GM12874 (cell line): ENCODE data around the gene CRYL1.

Source experiments
- TF ChIP-seq, protein P1 (sequence below): IDR thresholded peaks from 2 replicates; pipeline ENCODE4 v1.5.1; 2011; ENCODE audit warnings: low read depth, mild to moderate bottlenecking, control low read depth, low read length, moderate library complexity; ENCODE audit not compliant: insufficient read depth

CRYL1 gene

DNA sequence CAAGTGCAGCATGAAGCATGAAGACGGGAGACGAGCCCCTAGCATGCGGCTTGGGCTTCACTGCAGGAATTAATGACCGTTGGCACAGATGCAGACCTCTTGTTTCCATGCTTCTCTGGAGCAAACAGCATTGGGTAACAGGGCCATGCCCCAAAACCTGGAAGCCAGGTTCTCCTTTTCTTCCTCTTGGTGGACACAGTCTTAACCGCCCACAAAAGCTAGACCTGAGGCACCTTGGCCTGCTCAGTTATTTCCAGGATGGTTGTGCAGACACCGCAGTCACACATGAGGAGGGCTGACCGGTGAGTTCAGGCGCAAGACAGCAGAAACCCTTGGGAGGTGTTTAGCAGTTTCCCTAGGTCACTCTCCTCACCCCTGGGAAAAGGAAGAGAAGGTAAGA is 159.6 kb downstream of the CRYL1 start:
- TF ChIP-seq, protein P1, sequence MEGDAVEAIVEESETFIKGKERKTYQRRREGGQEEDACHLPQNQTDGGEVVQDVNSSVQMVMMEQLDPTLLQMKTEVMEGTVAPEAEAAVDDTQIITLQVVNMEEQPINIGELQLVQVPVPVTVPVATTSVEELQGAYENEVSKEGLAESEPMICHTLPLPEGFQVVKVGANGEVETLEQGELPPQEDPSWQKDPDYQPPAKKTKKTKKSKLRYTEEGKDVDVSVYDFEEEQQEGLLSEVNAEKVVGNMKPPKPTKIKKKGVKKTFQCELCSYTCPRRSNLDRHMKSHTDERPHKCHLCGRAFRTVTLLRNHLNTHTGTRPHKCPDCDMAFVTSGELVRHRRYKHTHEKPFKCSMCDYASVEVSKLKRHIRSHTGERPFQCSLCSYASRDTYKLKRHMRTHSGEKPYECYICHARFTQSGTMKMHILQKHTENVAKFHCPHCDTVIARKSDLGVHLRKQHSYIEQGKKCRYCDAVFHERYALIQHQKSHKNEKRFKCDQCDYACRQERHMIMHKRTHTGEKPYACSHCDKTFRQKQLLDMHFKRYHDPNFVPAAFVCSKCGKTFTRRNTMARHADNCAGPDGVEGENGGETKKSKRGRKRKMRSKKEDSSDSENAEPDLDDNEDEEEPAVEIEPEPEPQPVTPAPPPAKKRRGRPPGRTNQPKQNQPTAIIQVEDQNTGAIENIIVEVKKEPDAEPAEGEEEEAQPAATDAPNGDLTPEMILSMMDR, result no peak

DNA sequence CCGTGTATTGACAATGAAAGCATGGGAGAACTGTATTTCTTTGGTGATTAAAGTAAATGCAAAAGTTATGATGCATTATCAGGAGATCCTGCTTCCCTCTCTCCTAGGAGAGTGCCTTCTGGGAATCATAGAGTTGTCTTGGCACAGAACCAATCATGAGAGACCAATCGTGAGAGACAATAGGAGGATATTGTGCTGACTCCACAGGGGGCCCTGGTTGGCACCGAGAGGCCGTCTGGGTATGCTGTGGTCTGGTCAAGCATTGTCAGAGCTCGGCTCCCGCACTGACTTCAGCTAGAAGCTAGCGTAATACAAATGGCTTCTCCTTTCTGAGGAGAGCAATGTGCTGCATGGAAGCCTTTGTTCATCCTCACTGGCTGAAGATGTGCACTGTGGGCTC is 162.1 kb downstream of the CRYL1 start:
- TF ChIP-seq, protein P1, result no peak

DNA sequence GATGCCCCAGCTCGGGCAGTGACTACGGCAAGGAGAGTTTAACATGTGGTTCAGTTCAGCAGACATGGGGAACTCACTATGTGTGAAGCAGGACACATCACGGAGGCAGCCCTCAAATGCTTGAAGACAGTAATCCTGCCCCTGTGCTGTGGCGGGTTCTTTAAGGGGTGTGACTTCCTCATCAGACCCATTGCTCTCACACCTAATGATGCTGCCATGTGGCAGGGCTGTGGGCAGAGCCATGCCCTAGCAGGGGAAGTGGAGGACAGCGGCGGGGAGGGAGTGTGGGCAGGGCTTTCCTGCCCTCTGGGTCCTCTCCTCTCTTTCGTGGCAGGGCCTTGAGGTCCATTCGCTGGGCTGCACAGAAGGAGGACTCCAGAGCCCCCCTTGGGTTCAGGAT is 162.5 kb downstream of the CRYL1 start:
- TF ChIP-seq, protein P1, result no peak

DNA sequence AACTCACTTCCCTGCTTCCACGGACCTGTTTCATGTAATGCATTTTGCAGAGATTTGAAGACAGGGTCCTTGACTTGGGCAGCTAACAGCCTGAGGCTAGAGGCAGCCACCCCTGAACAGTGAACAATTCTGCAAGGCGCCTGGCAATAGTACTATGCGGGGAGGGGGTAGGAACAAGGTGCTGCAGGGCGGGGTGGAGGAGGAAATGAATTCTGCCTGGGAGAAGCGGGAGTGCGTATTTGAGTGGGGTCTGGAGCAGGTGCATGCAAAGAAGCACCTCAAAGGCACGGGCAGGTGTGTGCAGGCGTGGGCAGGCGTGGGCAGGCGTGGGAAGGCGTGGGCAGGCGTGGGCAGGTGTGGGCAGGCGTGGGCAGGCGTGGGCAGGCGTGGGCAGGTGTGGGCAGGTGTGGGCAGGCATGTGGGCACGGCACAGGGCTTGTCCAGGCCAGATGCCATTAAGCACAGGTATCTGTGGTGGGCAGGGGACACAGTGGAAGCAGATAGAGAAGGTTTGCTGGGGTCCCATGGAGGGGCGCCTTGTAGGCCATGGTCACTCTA is 163.1 kb downstream of the CRYL1 start:
- TF ChIP-seq, protein P1, result no peak

DNA sequence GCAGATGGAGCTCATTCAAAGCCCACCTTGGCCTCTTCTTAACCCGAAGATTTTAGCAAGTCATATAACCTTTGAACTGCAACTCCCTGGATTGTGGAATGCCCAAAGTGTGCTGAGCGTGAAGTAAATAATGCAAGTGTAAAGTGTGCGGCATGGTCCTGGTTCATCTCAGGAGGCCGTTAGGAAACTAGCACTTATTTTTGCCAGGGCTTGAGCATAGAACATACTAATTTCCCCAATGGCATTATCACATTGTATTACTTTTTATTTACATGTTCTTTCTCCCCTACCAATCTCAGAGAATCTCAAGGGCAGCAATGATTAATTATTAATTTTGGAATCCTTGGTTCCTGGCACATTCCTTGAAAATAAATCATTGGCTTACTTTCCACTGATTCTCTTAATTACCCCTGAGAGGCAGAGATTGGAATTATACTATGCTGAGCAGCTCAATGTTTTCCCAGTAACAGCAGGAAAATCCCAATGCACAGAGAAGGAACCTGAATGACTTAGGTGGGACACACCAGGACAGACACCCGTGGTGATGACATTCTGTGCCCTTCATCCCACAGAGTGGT is 164.7 kb downstream of the CRYL1 start:
- TF ChIP-seq, protein P1, result no peak

DNA sequence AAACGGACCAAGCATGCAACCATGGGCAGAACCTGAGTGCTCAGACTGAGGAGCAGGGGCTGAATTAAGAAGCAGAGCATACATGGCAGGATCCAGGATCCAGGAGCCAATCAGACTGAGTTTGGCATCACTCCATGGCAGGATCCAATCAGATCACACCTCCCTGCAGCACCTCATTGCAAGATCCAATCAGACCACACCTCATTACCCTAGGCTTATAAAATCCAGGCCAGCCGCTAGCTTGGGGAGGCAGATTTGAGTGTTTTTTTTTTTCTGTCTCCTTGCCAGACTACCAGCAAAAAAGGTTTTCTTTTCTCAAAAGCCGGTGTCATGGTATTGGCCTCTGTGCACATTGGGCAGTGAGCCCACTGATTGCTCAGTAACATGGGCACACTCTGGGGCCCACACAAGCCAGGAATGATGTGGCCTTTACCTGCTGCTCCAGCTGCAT is 165.6 kb downstream of the CRYL1 start:
- TF ChIP-seq, protein P1, result no peak

DNA sequence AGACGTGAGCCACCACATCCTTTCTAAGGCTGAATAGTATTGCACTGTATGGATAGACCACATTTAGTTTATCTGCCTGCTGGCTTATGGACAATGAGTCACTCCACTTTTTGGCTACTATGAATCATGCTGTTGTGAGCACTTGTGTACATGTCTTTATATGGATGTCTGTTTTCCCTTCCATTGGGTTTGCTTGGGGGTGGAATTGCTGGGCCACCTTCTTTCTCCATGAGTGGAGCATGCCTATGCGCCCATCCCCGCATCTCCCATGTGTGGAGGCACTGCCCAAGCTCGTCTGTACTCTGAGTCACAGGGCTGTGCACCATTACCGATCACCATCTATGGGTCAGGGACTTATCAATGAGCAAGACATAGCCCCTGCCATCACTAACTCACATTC is 166.3 kb downstream of the CRYL1 start:
- TF ChIP-seq, protein P1, result no peak
